Measurements from ENCODE around the gene SNX8.

SNX8 gene

GRCh38 chr7:2230226-2230625 lies 84.0 kb downstream of the SNX8 start:
- Mint-ChIP-seq H3K4me1 (peaks cover 10% of the 10 kb centered on the region), H3K27me3 (ENCODE audit: low read depth) (no peaks in the 10 kb centered on the region), H3K27ac (no peak overlapping the region), H3K9me3 (no peaks in the 10 kb centered on the region), H3K36me3 (ENCODE audit: low read depth) (peaks cover 37% of the 10 kb centered on the region), H3K4me3 (peak overlapping the region; percentile 55 to 76 (median 68))
- TF ChIP-seq, protein P1, sequence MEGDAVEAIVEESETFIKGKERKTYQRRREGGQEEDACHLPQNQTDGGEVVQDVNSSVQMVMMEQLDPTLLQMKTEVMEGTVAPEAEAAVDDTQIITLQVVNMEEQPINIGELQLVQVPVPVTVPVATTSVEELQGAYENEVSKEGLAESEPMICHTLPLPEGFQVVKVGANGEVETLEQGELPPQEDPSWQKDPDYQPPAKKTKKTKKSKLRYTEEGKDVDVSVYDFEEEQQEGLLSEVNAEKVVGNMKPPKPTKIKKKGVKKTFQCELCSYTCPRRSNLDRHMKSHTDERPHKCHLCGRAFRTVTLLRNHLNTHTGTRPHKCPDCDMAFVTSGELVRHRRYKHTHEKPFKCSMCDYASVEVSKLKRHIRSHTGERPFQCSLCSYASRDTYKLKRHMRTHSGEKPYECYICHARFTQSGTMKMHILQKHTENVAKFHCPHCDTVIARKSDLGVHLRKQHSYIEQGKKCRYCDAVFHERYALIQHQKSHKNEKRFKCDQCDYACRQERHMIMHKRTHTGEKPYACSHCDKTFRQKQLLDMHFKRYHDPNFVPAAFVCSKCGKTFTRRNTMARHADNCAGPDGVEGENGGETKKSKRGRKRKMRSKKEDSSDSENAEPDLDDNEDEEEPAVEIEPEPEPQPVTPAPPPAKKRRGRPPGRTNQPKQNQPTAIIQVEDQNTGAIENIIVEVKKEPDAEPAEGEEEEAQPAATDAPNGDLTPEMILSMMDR (IDR thresholded peaks at IDR 0.05; ENCODE audit: unreplicated experiment in 3 of 3) = no peak

- Mint-ChIP-seq H3K36me3 (ENCODE audit: low read depth) (peaks cover 33% of the 10 kb centered on the region), H3K27ac (no peak overlapping the region)
These were observed 84.8 kb downstream of the SNX8 start for GRCh38 chr7:2229467-2229866.

DNA sequence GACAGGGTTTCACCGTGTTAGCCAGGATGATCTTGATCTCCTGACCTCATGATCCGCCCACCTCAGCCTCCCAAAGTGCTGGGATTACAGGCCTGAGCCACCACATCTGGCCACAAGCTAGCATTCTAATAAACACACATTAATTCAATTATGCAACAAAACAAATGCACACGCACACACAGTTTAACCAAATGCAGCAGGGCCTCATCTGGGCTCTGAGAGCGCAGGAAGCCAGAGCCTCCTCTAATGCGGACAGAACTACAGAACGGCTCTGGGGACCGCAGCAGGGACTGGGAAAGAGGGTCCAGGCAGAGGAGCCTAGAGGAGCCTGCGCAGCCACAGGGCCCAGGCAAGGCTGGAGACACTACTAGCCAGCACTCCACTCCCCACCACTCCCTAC lies 85.3 kb downstream of the SNX8 start:
- Mint-ChIP-seq H3K4me3 (peak overlapping the region in 2 of 3 experiments; percentile 14 to 53), H3K4me1 (peaks cover 10% of the 10 kb centered on the region), H3K27ac (no peak overlapping the region), H3K9me3 (no peaks in the 10 kb centered on the region), H3K27me3 (ENCODE audit: low read depth) (no peaks in the 10 kb centered on the region), H3K36me3 (ENCODE audit: low read depth) (peaks cover 38% of the 10 kb centered on the region)
- TF ChIP-seq, protein P1 (IDR thresholded peaks at IDR 0.05; ENCODE audit: unreplicated experiment in 3 of 3) = no peak

More at GRCh38 chr7:2229467-2229866, 84.8 kb downstream of the SNX8 start:
- no peaks in the 10 kb centered on the region for H3K9me3 Mint-ChIP-seq
- peak overlapping the region; percentile 64 to 76 (median 68) for H3K4me3 Mint-ChIP-seq
- peaks cover 10% of the 10 kb centered on the region for H3K4me1 Mint-ChIP-seq
- TF ChIP-seq, protein P1 (IDR thresholded peaks at IDR 0.05; ENCODE audit: unreplicated experiment in 3 of 3) = no peak
- no peaks in the 10 kb centered on the region for H3K27me3 Mint-ChIP-seq (ENCODE audit: low read depth)

DNA sequence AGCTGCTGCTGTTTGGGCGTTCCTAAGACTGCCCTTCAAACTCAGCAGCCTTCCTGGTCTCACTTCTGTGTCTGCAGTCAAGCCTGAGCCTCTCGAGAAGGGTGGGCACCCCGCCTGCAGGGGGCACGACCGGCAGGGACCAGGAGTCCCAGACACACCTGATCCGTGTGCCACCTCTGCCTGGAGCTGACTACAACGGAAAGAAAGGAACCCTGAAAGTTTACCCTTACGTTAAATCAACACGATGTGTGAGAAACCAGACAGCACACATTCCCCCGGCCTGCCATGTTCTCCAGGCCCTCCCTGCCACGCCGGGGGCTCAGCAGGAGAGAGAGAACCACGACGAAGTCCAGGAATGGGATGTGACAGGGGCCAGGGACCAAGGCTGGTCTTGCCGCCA lies 86.5 kb downstream of the SNX8 start:
- no peak overlapping the region for H3K4me3 Mint-ChIP-seq
- TF ChIP-seq, protein P1 (IDR thresholded peaks at IDR 0.05; ENCODE audit: unreplicated experiment in 3 of 3) = no peak

DNA sequence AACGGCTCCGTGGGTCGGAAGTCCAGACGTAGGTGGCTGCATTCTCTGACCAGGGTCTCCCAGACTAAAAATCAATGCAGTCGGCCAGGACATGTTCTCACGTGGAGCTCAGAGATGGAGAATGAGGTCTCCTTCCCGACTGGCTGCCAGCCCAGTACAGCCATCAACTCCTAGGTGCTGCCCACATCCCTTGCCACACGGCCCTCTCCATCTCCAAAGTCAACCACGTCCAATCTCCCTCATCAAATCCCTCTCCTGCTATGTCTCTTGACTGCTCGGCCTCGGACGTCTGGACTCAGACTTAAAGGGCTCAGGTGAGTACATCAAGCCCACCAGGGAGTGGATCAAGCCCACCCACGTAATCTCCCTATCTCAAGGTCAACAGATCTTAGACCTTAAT lies 88.4 kb downstream of the SNX8 start:
- Mint-ChIP-seq H3K27me3 (ENCODE audit: low read depth) (no peaks in the 10 kb centered on the region), H3K4me1 (peaks cover 4% of the 10 kb centered on the region), H3K27ac (no peak overlapping the region), H3K4me3 (no peak overlapping the region), H3K9me3 (no peaks in the 10 kb centered on the region), H3K36me3 (ENCODE audit: low read depth) (peaks cover 48% of the 10 kb centered on the region)
- TF ChIP-seq, protein P1 (IDR thresholded peaks at IDR 0.05; ENCODE audit: unreplicated experiment in 3 of 3) = no peak

More for the DNA sequence above, 86.5 kb downstream of the SNX8 start:
- Mint-ChIP-seq H3K27ac (no peak overlapping the region), H3K4me1 (peaks cover 10% of the 10 kb centered on the region), H3K27me3 (ENCODE audit: low read depth) (no peaks in the 10 kb centered on the region), H3K36me3 (ENCODE audit: low read depth) (peaks cover 38% of the 10 kb centered on the region), H3K9me3 (no peaks in the 10 kb centered on the region)

DNA sequence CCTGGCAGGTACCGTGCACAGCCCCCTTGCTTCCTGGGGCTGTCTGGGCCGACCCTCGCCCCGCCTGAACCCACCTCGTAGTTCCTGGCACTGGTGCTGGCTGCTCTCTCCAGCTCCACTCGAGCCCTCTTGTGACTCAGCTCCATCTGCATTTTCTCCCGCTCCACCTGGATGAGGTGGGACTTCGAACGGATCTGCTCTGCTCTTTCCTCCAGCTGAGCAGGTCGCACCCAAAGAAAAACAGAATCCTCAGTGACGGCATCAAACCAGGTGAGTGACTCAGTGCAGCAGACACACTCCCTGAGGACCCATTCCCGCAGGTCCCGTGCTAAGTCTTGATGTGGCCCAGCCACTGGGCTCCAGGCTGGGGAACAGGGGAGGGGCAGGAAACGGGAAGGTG lies 88.9 kb downstream of the SNX8 start:
- Mint-ChIP-seq H3K27me3 (ENCODE audit: low read depth) (no peaks in the 10 kb centered on the region), H3K27ac (no peak overlapping the region), H3K36me3 (ENCODE audit: low read depth) (peaks cover 51% of the 10 kb centered on the region), H3K4me3 (no peak overlapping the region), H3K4me1 (peaks cover 4% of the 10 kb centered on the region), H3K9me3 (no peaks in the 10 kb centered on the region)
- TF ChIP-seq, protein P1 (IDR thresholded peaks at IDR 0.05; ENCODE audit: unreplicated experiment in 3 of 3) = no peak

Data from nephron (organoid).